HepG2 (cell line): Measurements from ENCODE around the gene EPHA2. TPM values are rescaled to one million over a fixed set of nuclear protein-coding genes. Genes with fewer than 3 reads are reported as not detected.
A peak's percentile ranks its signal among the peaks of the same experiment; 100 is the strongest.

Experiments
- ATF5 ChIP-seq: sonication (generic); formaldehyde crosslinking; IDR thresholded peaks from 2 replicates; pipeline ENCODE4 v1.4.0; 2020; ENCODE audit warnings: mild to moderate bottlenecking, low read depth, missing genetic modification reagents
- IRF9 ChIP-seq: sonication (generic); formaldehyde crosslinking; IDR thresholded peaks from 2 replicates; pipeline ENCODE4 v1.8.0; 2022; ENCODE audit warnings: missing genetic modification reagents, mild to moderate bottlenecking, borderline replicate concordance
- KIAA2018 ChIP-seq: sonication (generic); formaldehyde crosslinking; IDR thresholded peaks from 2 replicates; pipeline ENCODE4 v1.5.0; 2020; ENCODE audit warnings: mild to moderate bottlenecking, missing genetic modification reagents, borderline replicate concordance
- MXD4 ChIP-seq: IDR thresholded peaks from 2 replicates; pipeline ENCODE4 v1.6.1; 2016; ENCODE audit warnings: mild to moderate bottlenecking, missing biosample characterization, missing genetic modification reagents
- NR2C2 ChIP-seq: sonication (generic); formaldehyde crosslinking; IDR thresholded peaks from 2 replicates; pipeline ENCODE4 v1.4.0; 2020; ENCODE audit warnings: missing genetic modification reagents, mild to moderate bottlenecking, moderate library complexity, borderline replicate concordance
- PPARG ChIP-seq: conservative IDR thresholded peaks from 2 replicates; pipeline ENCODE4 v1.6.1; 2016; ENCODE audit warnings: missing biosample characterization, missing genetic modification reagents
- SIX1 ChIP-seq: sonication (generic); formaldehyde crosslinking; IDR thresholded peaks from 2 replicates; pipeline ENCODE4 v1.4.0; 2020; ENCODE audit warnings: missing genetic modification reagents, borderline replicate concordance
- ZFP62 ChIP-seq: sonication (generic); formaldehyde crosslinking; IDR thresholded peaks from 2 replicates; pipeline ENCODE4 v1.4.0; 2020; ENCODE audit warnings: missing genetic modification reagents
- ZNF235 ChIP-seq: sonication (generic); formaldehyde crosslinking; IDR thresholded peaks from 2 replicates; pipeline ENCODE4 v1.8.1; 2023; ENCODE audit warnings: mild to moderate bottlenecking, missing genetic modification reagents, borderline replicate concordance
- ZNF75D ChIP-seq: sonication (generic); formaldehyde crosslinking; IDR thresholded peaks from 2 replicates; pipeline ENCODE4 v1.8.1; 2023; ENCODE audit warnings: missing genetic modification reagents, mild to moderate bottlenecking, borderline replicate concordance
- ZNF816 ChIP-seq: sonication (generic); formaldehyde crosslinking; IDR thresholded peaks from 2 replicates; pipeline ENCODE4 v1.8.0; 2022; ENCODE audit warnings: missing genetic modification reagents, mild to moderate bottlenecking, borderline replicate concordance
- polyA plus RNA-seq, 8 experiments: library from polyadenylated mRNA; depleted of rRNA in 3 of 8; stranded (reverse) in 7 of 8; unstranded in 1 of 8; fragments of >200 nt; fragmentation: Illumina TruSeq in 4 of 8; extraction: Trizol in 4 of 8; gene quantifications; 2 replicates each; pipeline versions ENCODE4 v1.2.1 to v1.2.3, GENCODE V29; 2011 to 2016; ENCODE audit warnings: low read depth in 4 of 8, missing spikeins in 1 of 8, mixed read lengths in 1 of 8; ENCODE audit not compliant: insufficient read depth in 1 of 8
- total RNA-seq, 5 experiments: library from RNA; depleted of rRNA; stranded (reverse); fragments of >200 nt; fragmentation: Illumina TruSeq; extraction: Trizol; gene quantifications; 2 replicates each; pipeline ENCODE4 v1.2.3, GENCODE V29; 2016; ENCODE audit warnings: low read depth in 1 of 5
- TF ChIP-seq, protein P1 (sequence below): sonication (generic); formaldehyde crosslinking; IDR thresholded peaks from 2 replicates; pipeline ENCODE4 v1.5.1; 2020; ENCODE audit warnings: mild to moderate bottlenecking, missing genetic modification reagents, moderate library complexity
- TF ChIP-seq, protein P2 (sequence below): IDR thresholded peaks from 2 replicates; pipeline ENCODE4 v1.6.1; 2018; ENCODE audit warnings: missing genetic modification reagents

EPHA2 gene
- total and polyA plus RNA-seq, 2 of the 13 experiments (the other 11 are each of a cell fraction or from before 2014, with no cell fraction given), result 33.6 to 53.6 TPM

DNA sequence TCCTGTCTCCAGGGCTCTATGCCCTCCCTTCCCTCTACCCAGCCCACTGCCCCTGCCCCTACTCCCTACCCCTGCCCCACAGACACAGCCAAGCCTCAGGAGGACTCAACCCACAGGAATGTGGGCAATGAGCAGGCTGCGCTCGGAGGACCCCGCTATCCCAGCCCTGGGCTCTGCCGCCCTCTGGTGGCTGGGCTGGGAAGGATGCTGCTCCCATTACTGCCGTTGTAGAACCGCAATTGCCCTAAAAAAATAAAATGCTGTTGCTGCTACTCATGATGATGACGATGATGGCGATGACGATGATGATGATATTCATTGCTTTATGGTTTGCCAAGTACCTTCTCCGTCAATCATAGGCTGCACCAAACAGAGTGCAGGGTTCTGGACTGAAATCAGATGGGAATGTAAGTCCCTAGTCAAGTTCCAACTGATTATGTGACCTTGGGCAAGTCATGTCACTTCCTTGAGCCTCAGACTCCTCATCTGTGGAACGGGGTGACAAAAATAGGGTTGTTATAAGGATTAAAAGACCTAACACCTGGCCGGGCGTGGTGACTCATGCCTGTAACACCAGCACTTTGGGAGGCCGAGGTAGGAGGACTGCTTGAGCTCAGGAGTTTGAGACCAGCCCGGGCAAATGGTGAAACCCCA lies 32.0 kb upstream of the EPHA2 start (continued):
- no peak for TF ChIP-seq KIAA2018
- no peak for TF ChIP-seq ZFP62 (CRISPR knock-in tag)
- no peak for TF ChIP-seq ZNF235
- TF ChIP-seq, protein P1, sequence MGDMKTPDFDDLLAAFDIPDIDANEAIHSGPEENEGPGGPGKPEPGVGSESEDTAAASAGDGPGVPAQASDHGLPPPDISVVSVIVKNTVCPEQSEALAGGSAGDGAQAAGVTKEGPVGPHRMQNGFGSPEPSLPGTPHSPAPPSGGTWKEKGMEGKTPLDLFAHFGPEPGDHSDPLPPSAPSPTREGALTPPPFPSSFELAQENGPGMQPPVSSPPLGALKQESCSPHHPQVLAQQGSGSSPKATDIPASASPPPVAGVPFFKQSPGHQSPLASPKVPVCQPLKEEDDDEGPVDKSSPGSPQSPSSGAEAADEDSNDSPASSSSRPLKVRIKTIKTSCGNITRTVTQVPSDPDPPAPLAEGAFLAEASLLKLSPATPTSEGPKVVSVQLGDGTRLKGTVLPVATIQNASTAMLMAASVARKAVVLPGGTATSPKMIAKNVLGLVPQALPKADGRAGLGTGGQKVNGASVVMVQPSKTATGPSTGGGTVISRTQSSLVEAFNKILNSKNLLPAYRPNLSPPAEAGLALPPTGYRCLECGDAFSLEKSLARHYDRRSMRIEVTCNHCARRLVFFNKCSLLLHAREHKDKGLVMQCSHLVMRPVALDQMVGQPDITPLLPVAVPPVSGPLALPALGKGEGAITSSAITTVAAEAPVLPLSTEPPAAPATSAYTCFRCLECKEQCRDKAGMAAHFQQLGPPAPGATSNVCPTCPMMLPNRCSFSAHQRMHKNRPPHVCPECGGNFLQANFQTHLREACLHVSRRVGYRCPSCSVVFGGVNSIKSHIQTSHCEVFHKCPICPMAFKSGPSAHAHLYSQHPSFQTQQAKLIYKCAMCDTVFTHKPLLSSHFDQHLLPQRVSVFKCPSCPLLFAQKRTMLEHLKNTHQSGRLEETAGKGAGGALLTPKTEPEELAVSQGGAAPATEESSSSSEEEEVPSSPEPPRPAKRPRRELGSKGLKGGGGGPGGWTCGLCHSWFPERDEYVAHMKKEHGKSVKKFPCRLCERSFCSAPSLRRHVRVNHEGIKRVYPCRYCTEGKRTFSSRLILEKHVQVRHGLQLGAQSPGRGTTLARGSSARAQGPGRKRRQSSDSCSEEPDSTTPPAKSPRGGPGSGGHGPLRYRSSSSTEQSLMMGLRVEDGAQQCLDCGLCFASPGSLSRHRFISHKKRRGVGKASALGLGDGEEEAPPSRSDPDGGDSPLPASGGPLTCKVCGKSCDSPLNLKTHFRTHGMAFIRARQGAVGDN (CRISPR knock-in tag), result peak; percentile 72
- TF ChIP-seq SIX1, result no peak
- no peak for TF ChIP-seq MXD4
- TF ChIP-seq, protein P2, sequence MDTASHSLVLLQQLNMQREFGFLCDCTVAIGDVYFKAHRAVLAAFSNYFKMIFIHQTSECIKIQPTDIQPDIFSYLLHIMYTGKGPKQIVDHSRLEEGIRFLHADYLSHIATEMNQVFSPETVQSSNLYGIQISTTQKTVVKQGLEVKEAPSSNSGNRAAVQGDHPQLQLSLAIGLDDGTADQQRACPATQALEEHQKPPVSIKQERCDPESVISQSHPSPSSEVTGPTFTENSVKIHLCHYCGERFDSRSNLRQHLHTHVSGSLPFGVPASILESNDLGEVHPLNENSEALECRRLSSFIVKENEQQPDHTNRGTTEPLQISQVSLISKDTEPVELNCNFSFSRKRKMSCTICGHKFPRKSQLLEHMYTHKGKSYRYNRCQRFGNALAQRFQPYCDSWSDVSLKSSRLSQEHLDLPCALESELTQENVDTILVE, result 0 out of 2 replicates have a peak, but pooled peaks have one; percentile 34
- no peak for TF ChIP-seq NR2C2
- TF ChIP-seq ZNF816 (CRISPR knock-in tag), result no peak
- no peak for TF ChIP-seq IRF9
- TF ChIP-seq PPARG, result peak; percentile 54
- no peak for TF ChIP-seq ATF5 (CRISPR knock-in tag)
- no peak for TF ChIP-seq ZNF75D (CRISPR knock-in tag)
